CD14-positive monocyte (primary cell): ENCODE data around the gene SRCIN1. TPM values are rescaled to one million over a fixed set of nuclear protein-coding genes. Genes with fewer than 3 reads are reported as not detected.

Source experiments
- DNase-seq, 3 donors: peaks; one replicate each; pipeline ENCODE4 v3.0.0-alpha.2; 2011 to 2022
- H2AFZ ChIP-seq: 2 replicates; pipeline ENCODE4 v1.6.0; 2012; ENCODE audit warnings: mild to moderate bottlenecking, low read depth, low read length, inconsistent platforms; ENCODE audit not compliant: insufficient read depth, poor library complexity, severe bottlenecking
- H3K27ac ChIP-seq, 2 donors: 1 replicate in 1 of 2; 2 replicates in 1 of 2; pipeline ENCODE4 v1.5.1; 2012 to 2013; ENCODE audit warnings: low read length in 2 of 2, control low read depth in 1 of 2, inconsistent platforms in 1 of 2, low read depth in 1 of 2, mild to moderate bottlenecking in 1 of 2
- H3K27me3 ChIP-seq, 2 donors: one replicate each; pipeline versions ENCODE4 v1.6.0 to v1.6.1; 2011 to 2013; ENCODE audit warnings: low read length in 2 of 2; ENCODE audit not compliant: control insufficient read depth in 2 of 2, insufficient read depth in 2 of 2
- H3K36me3 ChIP-seq, 2 donors: replicated peaks in 1 of 2; 1 replicate in 1 of 2; 2 replicates in 1 of 2; pipeline versions ENCODE4 v1.5.1 to v1.6.1; 2012 to 2013; ENCODE audit warnings: low read length in 2 of 2, control low read depth in 1 of 2, inconsistent platforms in 1 of 2, mild to moderate bottlenecking in 1 of 2; ENCODE audit not compliant: insufficient read depth in 2 of 2, control insufficient read depth in 1 of 2
- H3K4me1 ChIP-seq, 2 donors: 1 replicate in 1 of 2; 2 replicates in 1 of 2; pipeline versions ENCODE4 v1.5.1 to v1.6.1; 2012 to 2013; ENCODE audit warnings: low read length in 2 of 2, control low read depth in 1 of 2, inconsistent platforms in 1 of 2, mild to moderate bottlenecking in 1 of 2, moderate library complexity in 1 of 2; ENCODE audit not compliant: insufficient read depth in 2 of 2, control insufficient read depth in 1 of 2
- H3K4me2 ChIP-seq: replicated peaks from 2 replicates; pipeline ENCODE3; 2012; ENCODE audit warnings: low read length, moderate library complexity, mild to moderate bottlenecking; ENCODE audit not compliant: poor library complexity, severe bottlenecking; ENCODE audit errors: extremely low read depth
- H3K4me3 ChIP-seq, 3 experiments: fragments of 200-600 bp in 1 of 3; sonication (generic) in 1 of 3; replicated peaks in 1 of 3; 1 replicate in 2 of 3; 2 replicates in 1 of 3; pipeline ENCODE4 v1.5.1; 2011 to 2013; ENCODE audit warnings: low read length in 3 of 3, mild to moderate bottlenecking in 3 of 3, control low read depth in 2 of 3, low read depth in 2 of 3, inconsistent platforms in 1 of 3, moderate library complexity in 1 of 3
- H3K79me2 ChIP-seq: 2 replicates; pipeline ENCODE4 v1.6.0; 2012; ENCODE audit warnings: mild to moderate bottlenecking, control low read depth, inconsistent platforms, low read length, moderate library complexity; ENCODE audit not compliant: insufficient read depth
- H3K9ac ChIP-seq: 2 replicates; pipeline ENCODE4 v1.6.0; 2017; ENCODE audit warnings: low read length, mild to moderate bottlenecking; ENCODE audit not compliant: insufficient read depth, poor library complexity, severe bottlenecking
- H3K9me3 ChIP-seq, 2 donors: replicated peaks in 1 of 2; 1 replicate in 1 of 2; 2 replicates in 1 of 2; pipeline versions ENCODE4 v1.5.1 to v1.6.1; 2012 to 2013; ENCODE audit warnings: low read length in 2 of 2, control low read depth in 1 of 2; ENCODE audit not compliant: control insufficient read depth in 1 of 2, insufficient read depth in 1 of 2
- H4K20me1 ChIP-seq: 2 replicates; pipeline ENCODE4 v1.6.0; 2012; ENCODE audit warnings: mild to moderate bottlenecking, low read length, control low read depth, moderate library complexity; ENCODE audit not compliant: insufficient read depth
- H3K27ac Mint-ChIP-seq, 7 donors: one replicate each; pipeline ENCODE4 v1.8.0; 2020; ENCODE audit warnings: mild to moderate bottlenecking in 7 of 7, mixed read lengths in 7 of 7, moderate library complexity in 6 of 7, inconsistent platforms in 2 of 7
- H3K27me3 Mint-ChIP-seq, 3 donors: one replicate each; pipeline ENCODE4 v1.8.0; 2021 to 2022; ENCODE audit warnings: low read depth in 3 of 3, mild to moderate bottlenecking in 3 of 3, mixed read lengths in 3 of 3, moderate library complexity in 3 of 3, inconsistent platforms in 1 of 3
- H3K36me3 Mint-ChIP-seq, 2 donors: one replicate each; pipeline ENCODE4 v1.8.0; 2020; ENCODE audit warnings: mixed read lengths in 2 of 2, inconsistent platforms in 1 of 2, mild to moderate bottlenecking in 1 of 2
- H3K4me1 Mint-ChIP-seq: one replicate; pipeline ENCODE4 v1.8.0; 2020; ENCODE audit warnings: mild to moderate bottlenecking, mixed read lengths
- H3K4me3 Mint-ChIP-seq, 2 donors: one replicate each; pipeline ENCODE4 v1.8.0; 2020; ENCODE audit warnings: mild to moderate bottlenecking in 2 of 2, mixed read lengths in 2 of 2, moderate library complexity in 1 of 2
- H3K9me3 Mint-ChIP-seq, 7 donors: one replicate each; pipeline ENCODE4 v1.8.0; 2020 to 2022; ENCODE audit warnings: mixed read lengths in 7 of 7, mild to moderate bottlenecking in 6 of 7, moderate library complexity in 6 of 7, inconsistent platforms in 2 of 7
- CTCF ChIP-seq: fragments of 200-600 bp; IDR thresholded peaks from one replicate; pipeline ENCODE4 v1.8.0; 2022; ENCODE audit warnings: antibody characterized with exemption, mild to moderate bottlenecking
- WGBS: methylation state at CpG from one replicate; pipeline ENCODE4 v1.1.5; 2013; ENCODE audit warnings: missing lambda C conversion rate; ENCODE audit not compliant: insufficient coverage; 5-methylcytosine and 5-hydroxymethylcytosine counted together
- intact Hi-C, 2 donors: fragments of 100-400 bp; cut with micrococcal nuclease; formaldehyde crosslinking; loops; one replicate each; pipeline versions ENCODE4 v1.15.0 to v1.15.1; 2023
- polyA plus RNA-seq, 3 donors: library from polyadenylated mRNA; depleted of rRNA in 1 of 3; unstranded in 2 of 3; stranded (reverse) in 1 of 3; fragments of 300-500 nt in 2 of 3; fragments of >200 nt in 1 of 3; fragmentation: Illumina TruSeq in 2 of 3; gene quantifications; 1 replicate in 2 of 3; 2 replicates in 1 of 3; pipeline ENCODE4 v1.2.3, GENCODE V29; 2012 to 2021

Gene SRCIN1
- polyA plus RNA-seq, 3 donors, result 0.01 TPM; not detected in 2

- DNase-seq, result no peak
- Histone ChIP-seq H3K4me1 (no peaks in the 10 kb centered on the region), H3K9me3 (no peaks in the 10 kb centered on the region), H3K4me3 (no peak overlapping the region), H3K27me3 (no peaks in the 10 kb centered on the region), H3K4me2 (no peak overlapping the region), H3K9ac (no peak overlapping the region), H3K27ac (no peak overlapping the region), H3K79me2 (no peaks in the 10 kb centered on the region), H3K36me3 (no peaks in the 10 kb centered on the region), H2AFZ (no peak overlapping the region), H4K20me1 (no peaks in the 10 kb centered on the region)
- intact Hi-C loops, result no loop called here
- WGBS, result 92% methylated on average over 8 of the region's 12 CpGs
- no peaks in the 10 kb centered on the region for H3K36me3 Mint-ChIP-seq
- H3K27me3 Mint-ChIP-seq, result peaks cover 13 to 23% (median 23%) of the 10 kb centered on the region in 3 donors
- no peak for TF ChIP-seq CTCF
- H3K4me1 Mint-ChIP-seq, result no peaks in the 10 kb centered on the region
- H3K27ac Mint-ChIP-seq, result no peak overlapping the region
- H3K9me3 Mint-ChIP-seq, result peaks cover 0 to 2% (median 0%) of the 10 kb centered on the region in 7 donors
- H3K4me3 Mint-ChIP-seq, result no peak overlapping the region
These were observed 60.1 kb downstream of the SRCIN1 start for GRCh38 chr17:38545531-38546225.

GRCh38 chr17:38544839-38545209, 60.9 kb downstream of the SRCIN1 start:
- H3K4me2 ChIP-seq, result no peak overlapping the region
- no peak overlapping the region for H3K27ac Mint-ChIP-seq
- no peaks in the 10 kb centered on the region for H3K36me3 ChIP-seq
- H3K9me3 Mint-ChIP-seq, result peaks cover 0 to 2% (median 0%) of the 10 kb centered on the region in 7 donors
- 96% methylated on average over 6 of the region's 7 CpGs for WGBS
- H3K4me3 Mint-ChIP-seq, result no peak overlapping the region
- no peak overlapping the region for H3K4me3 ChIP-seq
- no peaks in the 10 kb centered on the region for H3K4me1 ChIP-seq
- no peaks in the 10 kb centered on the region for H3K27me3 ChIP-seq
- H3K79me2 ChIP-seq, result no peaks in the 10 kb centered on the region
- intact Hi-C loops, result no loop called here
- H3K4me1 Mint-ChIP-seq, result no peaks in the 10 kb centered on the region
- TF ChIP-seq CTCF, result no peak
- no peak for DNase-seq
- H3K27ac ChIP-seq, result no peak overlapping the region
- no peak overlapping the region for H3K9ac ChIP-seq
- H4K20me1 ChIP-seq, result no peaks in the 10 kb centered on the region
- no peaks in the 10 kb centered on the region for H3K9me3 ChIP-seq
- H3K36me3 Mint-ChIP-seq, result no peaks in the 10 kb centered on the region
- H3K27me3 Mint-ChIP-seq, result peaks cover 13 to 21% (median 20%) of the 10 kb centered on the region in 3 donors
- H2AFZ ChIP-seq, result no peak overlapping the region
